GM06990 (cell line): Measurements from ENCODE around the gene PM20D2.

Experiments used
- DNase-seq: peaks from one replicate; pipeline ENCODE4 v3.0.0-alpha.2; 2011; ENCODE audit not compliant: insufficient read length; ENCODE audit errors: extremely low read depth
- H3K27me3 ChIP-seq: replicated peaks from 2 replicates; pipeline ENCODE4 v1.6.0; 2011; ENCODE audit warnings: low read length; ENCODE audit not compliant: control insufficient read depth, insufficient read depth
- H3K36me3 ChIP-seq: 2 replicates; pipeline ENCODE4 v1.5.1; 2011; ENCODE audit warnings: low read length; ENCODE audit not compliant: control insufficient read depth, insufficient read depth
- H3K4me3 ChIP-seq: replicated peaks from 2 replicates; pipeline ENCODE4 v1.5.1; 2011; ENCODE audit warnings: low read depth, mild to moderate bottlenecking, control low read depth, low read length
- TF ChIP-seq, protein P1 (sequence below): IDR thresholded peaks from 2 replicates; pipeline ENCODE4 v1.5.1; 2011; ENCODE audit warnings: low read length, control low read depth, mild to moderate bottlenecking, inconsistent platforms; ENCODE audit not compliant: insufficient read depth, poor library complexity, severe bottlenecking

The PM20D2 gene

DNA sequence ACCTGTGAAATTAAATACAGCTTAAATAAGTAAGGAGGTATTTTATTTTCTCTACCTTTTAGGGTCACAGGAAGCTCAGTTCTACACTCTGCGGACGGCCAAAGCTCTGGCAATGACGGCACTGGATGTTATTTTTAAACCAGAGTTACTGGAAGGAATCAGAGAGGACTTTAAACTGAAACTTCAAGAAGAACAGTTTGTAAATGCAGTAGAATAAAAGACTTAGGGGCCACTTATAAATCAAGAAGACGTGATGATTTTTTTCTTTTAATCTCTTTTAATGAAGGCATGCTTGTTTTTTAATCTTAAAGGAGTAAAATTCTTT is 16.2 kb downstream of the PM20D2 start:
- no peaks in the 10 kb centered on the region for H3K27me3 ChIP-seq
- TF ChIP-seq, protein P1, sequence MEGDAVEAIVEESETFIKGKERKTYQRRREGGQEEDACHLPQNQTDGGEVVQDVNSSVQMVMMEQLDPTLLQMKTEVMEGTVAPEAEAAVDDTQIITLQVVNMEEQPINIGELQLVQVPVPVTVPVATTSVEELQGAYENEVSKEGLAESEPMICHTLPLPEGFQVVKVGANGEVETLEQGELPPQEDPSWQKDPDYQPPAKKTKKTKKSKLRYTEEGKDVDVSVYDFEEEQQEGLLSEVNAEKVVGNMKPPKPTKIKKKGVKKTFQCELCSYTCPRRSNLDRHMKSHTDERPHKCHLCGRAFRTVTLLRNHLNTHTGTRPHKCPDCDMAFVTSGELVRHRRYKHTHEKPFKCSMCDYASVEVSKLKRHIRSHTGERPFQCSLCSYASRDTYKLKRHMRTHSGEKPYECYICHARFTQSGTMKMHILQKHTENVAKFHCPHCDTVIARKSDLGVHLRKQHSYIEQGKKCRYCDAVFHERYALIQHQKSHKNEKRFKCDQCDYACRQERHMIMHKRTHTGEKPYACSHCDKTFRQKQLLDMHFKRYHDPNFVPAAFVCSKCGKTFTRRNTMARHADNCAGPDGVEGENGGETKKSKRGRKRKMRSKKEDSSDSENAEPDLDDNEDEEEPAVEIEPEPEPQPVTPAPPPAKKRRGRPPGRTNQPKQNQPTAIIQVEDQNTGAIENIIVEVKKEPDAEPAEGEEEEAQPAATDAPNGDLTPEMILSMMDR, result no peak
- no peak for DNase-seq
- no peak overlapping the region for H3K4me3 ChIP-seq
- no peaks in the 10 kb centered on the region for H3K36me3 ChIP-seq

GRCh38 chr6:89172131-89172530 is 26.3 kb downstream of the PM20D2 start:
- TF ChIP-seq, protein P1, result no peak
- Histone ChIP-seq H3K36me3 (no peaks in the 10 kb centered on the region), H3K4me3 (no peak overlapping the region), H3K27me3 (no peaks in the 10 kb centered on the region)
- DNase-seq, result no peak

DNA sequence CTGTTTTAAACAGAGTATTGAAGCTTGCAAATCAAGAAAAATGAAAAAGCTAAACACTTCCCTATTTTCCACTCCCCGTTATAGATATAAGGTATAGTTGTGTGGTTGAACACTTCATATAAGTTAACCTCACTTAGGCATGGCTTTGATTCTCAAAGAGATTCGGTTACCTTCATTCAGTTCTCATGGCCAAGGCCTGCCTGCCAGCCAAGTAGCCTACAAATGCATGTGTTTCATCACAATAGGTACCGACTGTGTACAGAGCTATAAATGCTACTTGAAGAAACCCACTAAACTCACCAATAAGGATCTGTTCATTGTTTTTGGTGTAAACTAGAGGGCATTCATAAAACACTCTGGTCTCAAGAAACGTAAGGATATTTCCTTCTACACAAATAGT is 27.8 kb downstream of the PM20D2 start:
- H3K36me3 ChIP-seq, result no peaks in the 10 kb centered on the region
- no peak overlapping the region for H3K4me3 ChIP-seq
- TF ChIP-seq, protein P1, result no peak
- no peaks in the 10 kb centered on the region for H3K27me3 ChIP-seq
- no peak for DNase-seq

- no peak overlapping the region for H3K4me3 ChIP-seq
- H3K27me3 ChIP-seq, result no peaks in the 10 kb centered on the region
- no peak for DNase-seq
- TF ChIP-seq, protein P1, result no peak
- no peaks in the 10 kb centered on the region for H3K36me3 ChIP-seq
Measured at GRCh38 chr6:89180112-89180511, 34.3 kb downstream of the PM20D2 start.

DNA sequence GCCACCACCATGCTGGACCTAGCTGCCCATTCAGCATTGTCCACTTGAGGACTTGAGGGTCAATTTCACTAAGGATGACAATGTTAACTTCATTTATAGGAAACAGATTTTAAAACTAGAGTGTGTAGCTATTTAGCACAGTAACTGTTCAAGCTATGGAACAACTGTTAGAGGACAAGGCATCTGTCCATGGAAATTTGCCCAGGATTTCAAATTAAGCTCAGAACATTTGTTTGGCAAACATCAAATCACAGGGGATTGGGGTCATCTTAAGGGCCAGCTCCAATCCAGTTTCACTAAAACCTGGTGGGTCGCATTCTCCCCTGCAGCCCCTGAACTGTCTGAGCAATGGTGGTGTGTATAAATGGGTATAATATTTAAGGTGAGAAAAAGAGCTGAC is 35.1 kb downstream of the PM20D2 start:
- no peaks in the 10 kb centered on the region for H3K27me3 ChIP-seq
- TF ChIP-seq, protein P1, result no peak
- no peak for DNase-seq
- no peak overlapping the region for H3K4me3 ChIP-seq
- no peaks in the 10 kb centered on the region for H3K36me3 ChIP-seq

- no peak overlapping the region for H3K4me3 ChIP-seq
- DNase-seq, result no peak
- no peaks in the 10 kb centered on the region for H3K36me3 ChIP-seq
- TF ChIP-seq, protein P1, result no peak
- H3K27me3 ChIP-seq, result no peaks in the 10 kb centered on the region; the same call in 1 of the 2 replicates
Measured at GRCh38 chr6:89183294-89183693, 37.4 kb downstream of the PM20D2 start.
